NCI-H1436 treated with DMSO at 0.1 percent for 48 hours (cell line): ENCODE measurements around the gene ZFP28.

Experiments
- DNase-seq: peaks from one replicate; lab custom pipeline; 2025; lab: John Stamatoyannopoulos, UW

The ZFP28 gene

GRCh38 chr19:56596676-56597075 lies 57.9 kb downstream of the ZFP28 start:
- DNase-seq, result no peak

GRCh38 chr19:56597696-56598095 lies 58.9 kb downstream of the ZFP28 start:
- DNase-seq, result no peak

- no peak for DNase-seq
These were observed 62.6 kb downstream of the ZFP28 start for GRCh38 chr19:56601375-56601774.

GRCh38 chr19:56603829-56604228 lies 65.1 kb downstream of the ZFP28 start:
- no peak for DNase-seq
